Astrocyte (in vitro differentiated cells and primary cell): Measurements from ENCODE around the gene CD2. TPM values are rescaled to one million over a fixed set of nuclear protein-coding genes. Genes with fewer than 3 reads are reported as not detected.

Experiments
- DNase-seq: peaks from one replicate; pipeline ENCODE4 v3.0.0-alpha.2; 2010; ENCODE audit warnings: low read depth
- FAIRE-seq: peaks from 2 replicates; lab custom pipeline; 2011; peaks lifted over from hg19 to GRCh38; lab: Jason Lieb, UNC
- H2AFZ ChIP-seq: 2 replicates; pipeline ENCODE4 v1.6.0; 2012; ENCODE audit warnings: low read depth, low read length, inconsistent platforms
- H3K27ac ChIP-seq: 2 replicates; pipeline ENCODE4 v1.5.1; 2011; ENCODE audit warnings: low read depth, low read length, inconsistent platforms
- H3K27me3 ChIP-seq: 2 replicates; pipeline ENCODE4 v1.6.0; 2011; ENCODE audit warnings: low read length, inconsistent platforms; ENCODE audit not compliant: insufficient read depth
- H3K36me3 ChIP-seq: 2 replicates; pipeline ENCODE4 v1.5.1; 2011; ENCODE audit warnings: low read length, inconsistent platforms; ENCODE audit not compliant: insufficient read depth
- H3K4me1 ChIP-seq: 2 replicates; pipeline ENCODE4 v1.5.1; 2011; ENCODE audit warnings: low read length, inconsistent platforms; ENCODE audit not compliant: insufficient read depth
- H3K4me2 ChIP-seq: 2 replicates; pipeline ENCODE4 v1.6.0; 2012; ENCODE audit warnings: low read length, inconsistent platforms
- H3K4me3 ChIP-seq: 2 replicates; pipeline ENCODE4 v1.5.1; 2011; ENCODE audit warnings: low read depth, mild to moderate bottlenecking, low read length, inconsistent platforms; ENCODE audit not compliant: insufficient read depth
- H3K79me2 ChIP-seq: 2 replicates; pipeline ENCODE4 v1.6.0; 2012; ENCODE audit warnings: mild to moderate bottlenecking, low read length, inconsistent platforms; ENCODE audit not compliant: insufficient read depth
- H3K9ac ChIP-seq: 2 replicates; pipeline ENCODE4 v1.6.0; 2012; ENCODE audit warnings: mild to moderate bottlenecking, low read length, inconsistent platforms
- H3K9me3 ChIP-seq: 2 replicates; pipeline ENCODE4 v1.5.1; 2012; ENCODE audit warnings: low read depth, mild to moderate bottlenecking, low read length, inconsistent platforms; ENCODE audit not compliant: insufficient read depth
- H4K20me1 ChIP-seq: 2 replicates; pipeline ENCODE4 v1.6.0; 2012; ENCODE audit warnings: low read length, inconsistent platforms; ENCODE audit not compliant: insufficient read depth
- H3K27ac Mint-ChIP-seq: one replicate; pipeline ENCODE4 v1.8.0; 2021; ENCODE audit warnings: mild to moderate bottlenecking, mixed read lengths; ENCODE audit not compliant: unreplicated experiment
- H3K27me3 Mint-ChIP-seq: one replicate; pipeline ENCODE4 v1.8.0; 2021; ENCODE audit warnings: low read depth, mixed read lengths; ENCODE audit not compliant: unreplicated experiment
- H3K36me3 Mint-ChIP-seq: one replicate; pipeline ENCODE4 v1.8.0; 2021; ENCODE audit warnings: low read depth, mixed read lengths; ENCODE audit not compliant: unreplicated experiment
- H3K4me1 Mint-ChIP-seq: one replicate; pipeline ENCODE4 v1.8.0; 2021; ENCODE audit warnings: low read depth, mixed read lengths; ENCODE audit not compliant: unreplicated experiment
- H3K4me3 Mint-ChIP-seq: one replicate; pipeline ENCODE4 v1.8.0; 2021; ENCODE audit warnings: mild to moderate bottlenecking, moderate library complexity, mixed read lengths; ENCODE audit not compliant: unreplicated experiment
- H3K9me3 Mint-ChIP-seq: one replicate; pipeline ENCODE4 v1.8.0; 2021; ENCODE audit warnings: mild to moderate bottlenecking, mixed read lengths; ENCODE audit not compliant: unreplicated experiment
- CTCF ChIP-seq: IDR thresholded peaks from 2 replicates; pipeline ENCODE4 v1.5.1; 2011; ENCODE audit warnings: low read depth, mild to moderate bottlenecking, inconsistent platforms, low read length, moderate library complexity; ENCODE audit not compliant: insufficient read depth
- EZH2 ChIP-seq: IDR thresholded peaks from 2 replicates; pipeline ENCODE4 v1.6.1; 2012; ENCODE audit warnings: mild to moderate bottlenecking, low read length, inconsistent platforms; ENCODE audit not compliant: insufficient read depth
- total RNA-seq: library from RNA; stranded (reverse); gene quantifications from 2 replicates; pipeline ENCODE4 v1.2.1, GENCODE V29; 2021

The CD2 gene
- total RNA-seq, 1 donor from 2014 or later = 0.14 TPM

DNA sequence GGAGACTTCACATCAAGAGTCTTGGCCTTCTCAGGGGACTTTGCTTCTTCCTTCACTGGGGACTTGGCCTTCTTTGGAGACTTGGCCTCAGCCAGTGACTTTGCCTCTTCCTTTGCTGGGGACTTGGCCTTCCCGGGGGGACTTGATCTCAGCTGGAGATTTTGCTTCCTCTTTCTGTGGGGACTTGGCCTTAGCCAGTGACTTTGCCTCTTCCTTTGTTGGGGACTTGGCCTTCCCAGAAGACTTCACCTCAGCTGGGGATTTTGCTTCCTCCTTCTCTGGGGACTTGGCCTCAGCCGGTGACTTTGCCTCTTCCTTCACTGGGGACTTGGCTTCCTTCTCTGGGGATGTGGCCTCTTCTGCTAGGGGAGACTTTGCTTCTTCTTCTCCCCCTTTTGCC, 13.5 kb upstream of the CD2 start:
- Histone ChIP-seq H4K20me1 (no peaks in the 10 kb centered on the region), H3K36me3 (no peaks in the 10 kb centered on the region), H3K4me3 (no peak overlapping the region), H3K9me3 (peaks cover 27% of the 10 kb centered on the region), H3K27me3 (no peaks in the 10 kb centered on the region), H3K27ac (no peak overlapping the region), H2AFZ (no peak overlapping the region), H3K9ac (no peak overlapping the region), H3K4me1 (peaks cover 4% of the 10 kb centered on the region), H3K4me2 (no peak overlapping the region), H3K79me2 (no peaks in the 10 kb centered on the region)
- peaks cover 35% of the 10 kb centered on the region for H3K9me3 Mint-ChIP-seq
- no peak for TF ChIP-seq EZH2
- no peak for TF ChIP-seq CTCF
- peaks cover 5% of the 10 kb centered on the region for H3K36me3 Mint-ChIP-seq
- DNase-seq (no peak), FAIRE-seq (no peak)
- H3K4me3 Mint-ChIP-seq = no peak overlapping the region
- no peaks in the 10 kb centered on the region for H3K4me1 Mint-ChIP-seq
- no peak overlapping the region for H3K27ac Mint-ChIP-seq
- peaks cover 12% of the 10 kb centered on the region for H3K27me3 Mint-ChIP-seq

DNA sequence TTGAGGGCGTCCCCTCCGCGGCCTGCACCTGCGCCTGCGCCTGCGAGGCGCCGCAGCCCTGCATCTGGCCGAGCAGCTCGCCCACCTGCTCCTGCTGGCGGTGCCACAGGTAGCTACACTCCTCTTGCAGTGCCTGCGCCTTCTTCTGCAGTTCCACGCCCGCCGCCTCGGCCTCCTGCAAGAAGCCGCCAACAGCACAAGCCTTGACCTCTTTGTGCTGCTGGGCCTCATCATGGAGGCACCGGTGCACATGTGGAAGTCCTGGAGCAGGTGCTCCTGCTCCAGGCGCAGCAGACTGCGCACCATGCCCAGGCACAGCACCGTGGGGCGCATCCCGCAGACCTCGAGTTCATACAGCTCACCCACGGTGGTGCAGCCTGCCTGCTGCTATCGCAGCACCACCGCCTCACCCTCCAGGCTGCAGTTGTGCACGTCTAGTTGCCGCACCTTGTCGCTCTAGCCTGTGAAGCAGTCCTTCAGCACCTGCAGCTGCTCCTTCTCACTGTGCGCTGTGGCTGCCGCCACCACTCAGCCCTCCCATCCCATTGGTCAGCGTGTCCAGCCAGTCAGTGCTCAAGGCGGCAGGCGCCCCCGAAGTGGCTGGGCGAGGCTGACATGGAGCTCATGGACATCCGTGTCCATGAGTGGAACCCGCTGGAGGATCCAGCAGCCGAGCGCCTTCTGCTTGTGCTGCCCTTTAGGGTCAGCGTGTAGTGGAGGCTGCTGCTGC, 12.2 kb upstream of the CD2 start:
- Histone ChIP-seq H3K36me3 (no peaks in the 10 kb centered on the region), H3K9me3 (peaks cover 30% of the 10 kb centered on the region), H3K9ac (no peak overlapping the region), H3K27me3 (no peaks in the 10 kb centered on the region), H3K79me2 (no peaks in the 10 kb centered on the region), H3K4me1 (peaks cover 4% of the 10 kb centered on the region), H2AFZ (no peak overlapping the region), H4K20me1 (no peaks in the 10 kb centered on the region), H3K4me3 (no peak overlapping the region), H3K4me2 (no peak overlapping the region), H3K27ac (no peak overlapping the region)
- Mint-ChIP-seq H3K4me1 (no peaks in the 10 kb centered on the region), H3K4me3 (no peak overlapping the region), H3K27ac (no peak overlapping the region), H3K27me3 (peaks cover 12% of the 10 kb centered on the region), H3K9me3 (peaks cover 37% of the 10 kb centered on the region), H3K36me3 (peaks cover 5% of the 10 kb centered on the region)
- FAIRE-seq (no peak), DNase-seq (no peak)
- TF ChIP-seq CTCF (no peak), EZH2 (no peak)

- no peak overlapping the region for H3K27ac ChIP-seq
- H2AFZ ChIP-seq = no peak overlapping the region
- no peaks in the 10 kb centered on the region for H3K27me3 ChIP-seq
- no peaks in the 10 kb centered on the region for H3K4me1 ChIP-seq
- Mint-ChIP-seq H3K4me3 (no peak overlapping the region), H3K27ac (no peak overlapping the region), H3K9me3 (peaks cover 45% of the 10 kb centered on the region), H3K4me1 (no peaks in the 10 kb centered on the region), H3K36me3 (peaks cover 6% of the 10 kb centered on the region), H3K27me3 (peaks cover 12% of the 10 kb centered on the region)
- H3K9ac ChIP-seq = no peak overlapping the region
- no peak for TF ChIP-seq CTCF
- TF ChIP-seq EZH2 = no peak
- no peaks in the 10 kb centered on the region for H4K20me1 ChIP-seq
- FAIRE-seq (no peak), DNase-seq (no peak)
- peaks cover 38% of the 10 kb centered on the region for H3K9me3 ChIP-seq
- H3K4me2 ChIP-seq = no peak overlapping the region
- no peaks in the 10 kb centered on the region for H3K36me3 ChIP-seq
- H3K79me2 ChIP-seq = no peaks in the 10 kb centered on the region
- no peak overlapping the region for H3K4me3 ChIP-seq
Observed at GRCh38 chr1:116743535-116743934, 10.7 kb upstream of the CD2 start.
